Uterus (tissue), 4 donors: ENCODE data around the gene ZNF483. TPM values are rescaled to one million over a fixed set of nuclear protein-coding genes. Genes with fewer than 3 reads are reported as not detected.
"Not testable (repeated sequence)": the region's sequence is repeated elsewhere in the genome, so short reads cannot be mapped to it uniquely, and the experiment has no call there.

Experiments
- DNase-seq, 2 donors: peaks; one replicate each; pipeline ENCODE4 v3.0.0-alpha.2; 2019 to 2020
- H3K27ac ChIP-seq, 2 donors: fragments of 200-600 bp; sonication (generic); 1 replicate in 1 of 2; 2 replicates in 1 of 2; pipeline ENCODE4 v1.5.1; 2016 to 2018
- H3K27me3 ChIP-seq, 2 donors: fragments of 200-600 bp; sonication (generic); one replicate each; pipeline ENCODE4 v1.5.1; 2018 to 2019; ENCODE audit warnings: control low read depth in 1 of 2
- H3K36me3 ChIP-seq, 2 donors: fragments of 200-600 bp; sonication (generic); one replicate each; pipeline ENCODE4 v1.5.1; 2019; ENCODE audit warnings: control low read depth in 1 of 2
- H3K4me1 ChIP-seq, 2 donors: fragments of 200-600 bp; sonication (generic); one replicate each; pipeline ENCODE4 v1.5.1; 2018 to 2019; ENCODE audit warnings: control low read depth in 1 of 2
- H3K4me3 ChIP-seq, 2 donors: fragments of 200-600 bp; sonication (generic); 1 replicate in 1 of 2; 2 replicates in 1 of 2; pipeline ENCODE4 v1.5.1; 2018 to 2019; ENCODE audit warnings: mild to moderate bottlenecking in 1 of 2
- H3K9me3 ChIP-seq, 2 donors: fragments of 200-600 bp; sonication (generic); one replicate each; pipeline ENCODE4 v1.5.1; 2019; ENCODE audit warnings: control low read depth in 1 of 2
- POLR2A ChIP-seq, 2 donors: fragments of 450-650 bp; IDR thresholded peaks; one replicate each; pipeline ENCODE4 v1.6.1; 2016; ENCODE audit warnings: antibody characterized with exemption in 2 of 2, mild to moderate bottlenecking in 1 of 2, moderate library complexity in 1 of 2
- intact Hi-C: fragments of 100-400 bp; cut with DNase I; formaldehyde crosslinking; loops from one replicate; pipeline ENCODE4 v1.15.1; 2023; ENCODE audit warnings: low total_unique reads
- total RNA-seq, 4 donors: library from RNA; depleted of rRNA in 3 of 4; stranded (reverse); fragments of >200 nt in 3 of 4; gene quantifications; one replicate each; pipeline versions ENCODE4 v1.1.0 to v1.2.4, GENCODE V29; 2014 to 2023
- TF ChIP-seq, protein P1 (sequence below), 4 experiments: fragments of 200-600 bp in 2 of 4; fragments of 450-650 bp in 2 of 4; sonication (generic) in 2 of 4; IDR thresholded peaks; one replicate each; pipeline ENCODE4 v1.5.1; 2016 to 2019; ENCODE audit warnings: antibody characterized with exemption in 4 of 4, mild to moderate bottlenecking in 2 of 4, moderate library complexity in 1 of 4
- donor health status: DM: yes; HTN: yes; CAD: no.

Gene ZNF483
- total RNA-seq, 4 donors from 2014 or later, result 11.0 to 60.2 (median 31.7) TPM

- Histone ChIP-seq H3K27ac (no peak overlapping the region), H3K9me3 (peaks cover 0 to 10% of the 10 kb centered on the region in 2 donors), H3K36me3 (no peaks in the 10 kb centered on the region), H3K4me3 (no peak overlapping the region), H3K4me1 (no peaks in the 10 kb centered on the region), H3K27me3 (no peaks in the 10 kb centered on the region)
- no peak for DNase-seq
- TF ChIP-seq POLR2A (IDR thresholded peaks at IDR 0.05), result no peak
- TF ChIP-seq, protein P1, sequence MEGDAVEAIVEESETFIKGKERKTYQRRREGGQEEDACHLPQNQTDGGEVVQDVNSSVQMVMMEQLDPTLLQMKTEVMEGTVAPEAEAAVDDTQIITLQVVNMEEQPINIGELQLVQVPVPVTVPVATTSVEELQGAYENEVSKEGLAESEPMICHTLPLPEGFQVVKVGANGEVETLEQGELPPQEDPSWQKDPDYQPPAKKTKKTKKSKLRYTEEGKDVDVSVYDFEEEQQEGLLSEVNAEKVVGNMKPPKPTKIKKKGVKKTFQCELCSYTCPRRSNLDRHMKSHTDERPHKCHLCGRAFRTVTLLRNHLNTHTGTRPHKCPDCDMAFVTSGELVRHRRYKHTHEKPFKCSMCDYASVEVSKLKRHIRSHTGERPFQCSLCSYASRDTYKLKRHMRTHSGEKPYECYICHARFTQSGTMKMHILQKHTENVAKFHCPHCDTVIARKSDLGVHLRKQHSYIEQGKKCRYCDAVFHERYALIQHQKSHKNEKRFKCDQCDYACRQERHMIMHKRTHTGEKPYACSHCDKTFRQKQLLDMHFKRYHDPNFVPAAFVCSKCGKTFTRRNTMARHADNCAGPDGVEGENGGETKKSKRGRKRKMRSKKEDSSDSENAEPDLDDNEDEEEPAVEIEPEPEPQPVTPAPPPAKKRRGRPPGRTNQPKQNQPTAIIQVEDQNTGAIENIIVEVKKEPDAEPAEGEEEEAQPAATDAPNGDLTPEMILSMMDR (IDR thresholded peaks at IDR 0.05), result no peak
- intact Hi-C loops, result no loop called here
Observed at GRCh38 chr9:111566234-111566633, 41.3 kb downstream of the ZNF483 start.

DNA sequence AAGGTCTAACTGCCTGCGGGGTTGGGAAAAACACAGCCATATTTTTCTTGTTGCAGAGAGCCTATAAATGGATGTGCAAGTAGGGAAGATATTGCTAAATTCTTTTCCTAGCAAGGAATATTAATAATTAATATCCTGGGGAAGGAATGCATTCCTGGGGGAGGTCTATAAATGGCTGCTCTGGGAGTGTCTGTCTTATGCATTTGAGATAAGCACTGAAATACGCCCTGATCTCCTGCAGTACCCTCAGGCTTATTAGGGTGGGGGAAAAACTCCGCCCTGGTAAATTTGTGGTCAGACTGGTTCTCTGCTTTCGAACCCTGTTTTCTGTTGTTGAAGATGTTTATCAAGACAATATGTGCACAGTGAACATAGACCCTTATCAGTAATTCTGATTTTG, 43.1 kb downstream of the ZNF483 start:
- H3K27ac ChIP-seq, intact Hi-C loops, H3K4me1 ChIP-seq, H3K36me3 ChIP-seq, H3K4me3 ChIP-seq, H3K27me3 ChIP-seq, DNase-seq: not testable (repeated sequence)
- H3K9me3 ChIP-seq, result peaks cover 0 to 10% of the 10 kb centered on the region in 2 donors

DNA sequence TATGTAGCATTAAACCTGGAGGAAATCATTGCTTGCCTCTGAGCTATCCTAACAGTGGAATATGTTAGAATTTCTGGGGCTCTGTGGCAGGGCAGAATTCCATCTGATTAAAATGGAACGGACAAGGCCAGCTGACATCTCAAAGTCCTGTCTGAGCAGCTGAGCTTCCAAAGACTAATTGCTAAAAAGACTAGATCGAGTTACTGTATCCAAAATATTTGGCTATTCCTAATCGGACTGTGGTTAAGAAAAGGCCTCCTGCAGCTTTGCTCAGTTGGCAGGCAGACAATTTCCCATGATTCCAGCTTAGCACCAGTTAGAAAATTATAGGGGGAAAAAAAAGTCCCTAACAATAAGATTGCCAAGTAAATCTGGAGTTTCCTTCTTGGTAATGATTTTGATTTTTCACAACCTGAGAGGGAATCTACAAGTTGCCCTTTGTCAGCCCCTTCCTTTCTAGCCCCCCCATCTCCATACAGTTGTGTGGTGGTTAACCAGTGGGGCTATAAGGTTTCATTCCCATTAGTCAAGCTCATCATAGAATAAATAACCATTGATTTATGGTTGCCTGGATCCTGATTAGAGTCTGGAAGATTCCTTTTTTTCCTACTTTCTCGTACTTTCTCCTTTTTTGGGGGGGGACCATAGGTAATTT, 48.1 kb downstream of the ZNF483 start:
- no peaks in the 10 kb centered on the region for H3K27me3 ChIP-seq
- no peak overlapping the region for H3K27ac ChIP-seq
- peaks cover 0 to 2% of the 10 kb centered on the region in 2 donors for H3K36me3 ChIP-seq
- H3K4me3 ChIP-seq, result no peak overlapping the region
- intact Hi-C loops, result no loop called here
- H3K4me1 ChIP-seq, result no peaks in the 10 kb centered on the region
- TF ChIP-seq, protein P1 (IDR thresholded peaks at IDR 0.05), result no peak
- no peak for TF ChIP-seq POLR2A (IDR thresholded peaks at IDR 0.05)
- H3K9me3 ChIP-seq, result peaks cover 0 to 7% of the 10 kb centered on the region in 2 donors
- peak in 1 of 2 donors; percentile 26 for DNase-seq

DNA sequence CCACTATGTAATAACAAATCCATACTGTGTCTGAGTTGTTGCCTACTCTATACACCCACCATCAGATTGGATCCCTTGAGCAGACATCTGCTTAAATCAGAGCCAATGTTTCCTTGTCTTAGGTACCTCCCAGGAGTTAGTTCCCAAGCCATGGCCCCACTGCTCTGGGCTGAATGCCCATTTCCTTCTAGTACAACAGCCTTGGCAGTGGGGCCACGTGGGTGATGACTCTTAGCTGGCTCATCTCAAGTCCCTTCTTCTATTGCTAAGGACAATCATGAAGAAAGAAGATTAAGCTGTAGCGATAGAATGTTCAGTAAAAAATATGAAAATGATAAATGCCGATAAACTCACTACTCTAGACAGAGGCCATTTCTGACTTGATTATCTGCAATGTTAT, 57.9 kb downstream of the ZNF483 start:
- no peak overlapping the region for H3K27ac ChIP-seq
- intact Hi-C loops, result no loop called here
- TF ChIP-seq, protein P1 (IDR thresholded peaks at IDR 0.05), result no peak
- TF ChIP-seq POLR2A (IDR thresholded peaks at IDR 0.05), result no peak
- no peaks in the 10 kb centered on the region for H3K36me3 ChIP-seq
- H3K27me3 ChIP-seq, result no peaks in the 10 kb centered on the region
- H3K4me1 ChIP-seq, result no peaks in the 10 kb centered on the region
- no peaks in the 10 kb centered on the region for H3K9me3 ChIP-seq
- DNase-seq, result no peak
- no peak overlapping the region for H3K4me3 ChIP-seq

DNA sequence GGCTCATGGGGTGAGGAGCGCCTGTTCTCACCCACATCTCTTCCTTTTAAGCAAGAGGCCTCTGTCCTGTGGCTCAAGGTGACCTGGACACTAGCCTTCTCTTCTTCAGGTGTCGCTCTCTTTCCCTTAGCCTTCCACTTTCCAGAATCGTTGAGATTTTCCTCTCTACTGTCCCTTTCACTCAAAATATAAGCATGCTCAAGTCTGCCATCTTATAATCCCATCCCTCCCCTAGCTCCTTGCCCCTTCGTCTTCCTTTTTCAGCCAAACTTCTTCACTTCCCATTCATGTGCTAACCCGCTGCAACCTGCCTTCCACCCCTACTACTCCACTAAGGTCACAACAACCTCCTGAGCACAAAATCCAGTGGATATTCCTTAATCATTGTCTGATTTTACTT, 61.4 kb downstream of the ZNF483 start:
- Histone ChIP-seq H3K9me3 (no peaks in the 10 kb centered on the region), H3K4me1 (no peaks in the 10 kb centered on the region), H3K36me3 (no peaks in the 10 kb centered on the region), H3K27ac (no peak overlapping the region), H3K27me3 (no peaks in the 10 kb centered on the region), H3K4me3 (no peak overlapping the region)
- intact Hi-C loops, result no loop called here
- DNase-seq, result no peak
- TF ChIP-seq, protein P1 (IDR thresholded peaks at IDR 0.05), result no peak
- no peak for TF ChIP-seq POLR2A (IDR thresholded peaks at IDR 0.05)

DNA sequence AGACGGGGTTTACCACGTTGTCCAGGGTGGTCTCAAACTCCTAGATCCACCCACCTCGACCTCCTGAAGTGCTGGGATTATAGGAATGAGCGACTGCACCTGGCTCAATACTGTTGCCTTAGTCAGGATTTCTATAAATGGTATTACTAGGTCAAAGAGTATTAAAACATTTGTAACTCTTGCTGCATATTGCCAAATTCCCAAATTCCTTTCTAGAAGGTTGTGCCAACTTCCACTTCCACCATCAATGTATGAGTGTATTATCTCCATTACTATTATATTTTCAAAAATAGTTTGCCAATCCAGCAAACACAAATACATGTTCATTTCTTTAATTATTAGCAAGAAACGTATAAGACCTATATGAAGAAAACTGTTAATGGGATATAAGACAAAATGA, 63.9 kb downstream of the ZNF483 start:
- TF ChIP-seq, protein P1 (IDR thresholded peaks at IDR 0.05), result no peak
- TF ChIP-seq POLR2A (IDR thresholded peaks at IDR 0.05), result no peak
- no peaks in the 10 kb centered on the region for H3K9me3 ChIP-seq
- no peaks in the 10 kb centered on the region for H3K27me3 ChIP-seq
- no peak overlapping the region for H3K4me3 ChIP-seq
- no peaks in the 10 kb centered on the region for H3K36me3 ChIP-seq
- intact Hi-C loops, result no loop called here
- no peak for DNase-seq
- no peak overlapping the region for H3K27ac ChIP-seq
- no peaks in the 10 kb centered on the region for H3K4me1 ChIP-seq
